ENCODE data around the gene KCTD20. TPM values are rescaled to one million over a fixed set of nuclear protein-coding genes. Genes with fewer than 3 reads are reported as not detected.
A peak's percentile ranks its signal among the peaks of the same experiment; 100 is the strongest.
"Not testable (repeated sequence)": the region's sequence is repeated elsewhere in the genome, so short reads cannot be mapped to it uniquely, and the experiment has no call there.

Gene KCTD20
- total and polyA plus RNA-seq, 2 donors, result 19.5 to 49.9 TPM

GRCh38 chr6:36436466-36436865 lies 6.3 kb upstream of the KCTD20 start:
- WGBS, result 95% methylated on average over 1 of the region's 1 CpG
- Histone ChIP-seq H3K4me3 (ENCODE audit: low read length in 2 of 2) (no peak overlapping the region), H3K4me1 (ENCODE audit: control insufficient read depth in 2 of 2, insufficient read depth in 2 of 2, low read length in 2 of 2) (peaks cover under 1 to 3% of the 10 kb centered on the region in 2 donors), H3K36me3 (ENCODE audit: control insufficient read depth in 2 of 2, insufficient read depth in 2 of 2, low read length in 1 of 2) (no peaks in the 10 kb centered on the region), H3K27ac (ENCODE audit: low read depth in 1 of 2, low read length in 1 of 2) (no peak overlapping the region), H3K9me3 (ENCODE audit: control insufficient read depth in 2 of 2, insufficient read depth in 1 of 2, low read length in 1 of 2) (no peaks in the 10 kb centered on the region), H3K27me3 (ENCODE audit: control insufficient read depth in 2 of 2, insufficient read depth in 1 of 2, low read length in 1 of 2) (no peaks in the 10 kb centered on the region)
- no peak for DNase-seq (ENCODE audit: low read depth in 6 of 9, low spot score in 9 of 9)

- peak; percentile 57 to 91 (median 77) for DNase-seq (ENCODE audit: low read depth in 6 of 9, low spot score in 9 of 9)
- Histone ChIP-seq H3K27ac (ENCODE audit: low read depth in 1 of 2, low read length in 1 of 2) (peak overlapping the region; percentile 38 to 80), H3K36me3 (ENCODE audit: control insufficient read depth in 2 of 2, insufficient read depth in 2 of 2, low read length in 1 of 2) (no peaks in the 10 kb centered on the region), H3K27me3 (ENCODE audit: control insufficient read depth in 2 of 2, insufficient read depth in 1 of 2, low read length in 1 of 2) (no peaks in the 10 kb centered on the region), H3K9me3 (ENCODE audit: control insufficient read depth in 2 of 2, insufficient read depth in 1 of 2, low read length in 1 of 2) (no peaks in the 10 kb centered on the region), H3K4me3 (ENCODE audit: low read length in 2 of 2) (no peak overlapping the region), H3K4me1 (ENCODE audit: control insufficient read depth in 2 of 2, insufficient read depth in 2 of 2, low read length in 2 of 2) (peaks cover 9 to 22% of the 10 kb centered on the region in 2 donors)
- 29% methylated on average over 8 of the region's 8 CpGs for WGBS
Observed at GRCh38 chr6:36441307-36441894, 1.4 kb upstream of the KCTD20 start.

GRCh38 chr6:36442103-36442670 lies 613 bp upstream of the KCTD20 start:
- Histone ChIP-seq H3K4me3 (ENCODE audit: low read length in 2 of 2) (peak overlapping the region; percentile 89 to 98), H3K36me3 (ENCODE audit: control insufficient read depth in 2 of 2, insufficient read depth in 2 of 2, low read length in 1 of 2) (no peaks in the 10 kb centered on the region), H3K27ac (ENCODE audit: low read depth in 1 of 2, low read length in 1 of 2) (peak overlapping the region; percentile 80 to 99), H3K27me3 (ENCODE audit: control insufficient read depth in 2 of 2, insufficient read depth in 1 of 2, low read length in 1 of 2) (no peaks in the 10 kb centered on the region), H3K9me3 (ENCODE audit: control insufficient read depth in 2 of 2, insufficient read depth in 1 of 2, low read length in 1 of 2) (no peaks in the 10 kb centered on the region), H3K4me1 (ENCODE audit: control insufficient read depth in 2 of 2, insufficient read depth in 2 of 2, low read length in 2 of 2) (peaks cover 9 to 22% of the 10 kb centered on the region in 2 donors)
- DNase-seq (ENCODE audit: low read depth in 6 of 9, low spot score in 9 of 9), result peak in 1 of 9 donors; percentile 7
- WGBS, result 56% methylated on average over 12 of the region's 12 CpGs

GRCh38 chr6:36443471-36444428 lies 950 bp downstream of the KCTD20 start:
- whole genome bisulfite sequencing, result 8% methylated on average over 18 of the region's 18 CpGs

GRCh38 chr6:36444470-36444869 lies 1.7 kb downstream of the KCTD20 start:
- DNase-seq (ENCODE audit: low read depth in 6 of 9, low spot score in 9 of 9), result no peak
- Histone ChIP-seq H3K36me3 (ENCODE audit: control insufficient read depth in 2 of 2, insufficient read depth in 2 of 2, low read length in 1 of 2) (peaks cover 4 to 7% of the 10 kb centered on the region in 2 donors), H3K4me1 (ENCODE audit: control insufficient read depth in 2 of 2, insufficient read depth in 2 of 2, low read length in 2 of 2) (peaks cover 9 to 22% of the 10 kb centered on the region in 2 donors), H3K9me3 (ENCODE audit: control insufficient read depth in 2 of 2, insufficient read depth in 1 of 2, low read length in 1 of 2) (peaks cover 2 to 3% of the 10 kb centered on the region in 2 donors), H3K4me3 (ENCODE audit: low read length in 2 of 2) (peak overlapping the region in 1 of 2 donors; percentile 89), H3K27me3 (ENCODE audit: control insufficient read depth in 2 of 2, insufficient read depth in 1 of 2, low read length in 1 of 2) (no peaks in the 10 kb centered on the region), H3K27ac (ENCODE audit: low read depth in 1 of 2, low read length in 1 of 2) (peak overlapping the region; percentile 13 to 93)
- WGBS, result 91% methylated on average over 3 of the region's 3 CpGs

More at GRCh38 chr6:36443471-36444428, 950 bp downstream of the KCTD20 start:
- peak in 6 of 9 donors; percentile 18 to 53 (median 32) for DNase-seq (ENCODE audit: low read depth in 6 of 9, low spot score in 9 of 9)
- H3K4me1 ChIP-seq (ENCODE audit: control insufficient read depth in 2 of 2, insufficient read depth in 2 of 2, low read length in 2 of 2), result peaks cover 9 to 22% of the 10 kb centered on the region in 2 donors
- H3K27ac ChIP-seq (ENCODE audit: low read depth in 1 of 2, low read length in 1 of 2), result peak overlapping the region; percentile 93 to 99
- H3K4me3 ChIP-seq (ENCODE audit: low read length in 2 of 2), result peak overlapping the region; percentile 89 to 98
- H3K36me3 ChIP-seq (ENCODE audit: control insufficient read depth in 2 of 2, insufficient read depth in 2 of 2, low read length in 1 of 2), result peaks cover 0 to 3% of the 10 kb centered on the region in 2 donors
- no peaks in the 10 kb centered on the region for H3K9me3 ChIP-seq (ENCODE audit: control insufficient read depth in 2 of 2, insufficient read depth in 1 of 2, low read length in 1 of 2)
- no peaks in the 10 kb centered on the region for H3K27me3 ChIP-seq (ENCODE audit: control insufficient read depth in 2 of 2, insufficient read depth in 1 of 2, low read length in 1 of 2)

- no peak for DNase-seq (ENCODE audit: low read depth in 6 of 9, low spot score in 9 of 9)
- H3K9me3 ChIP-seq (ENCODE audit: control insufficient read depth in 2 of 2, insufficient read depth in 1 of 2, low read length in 1 of 2), result peaks cover 2 to 3% of the 10 kb centered on the region in 2 donors
- H3K27me3 ChIP-seq (ENCODE audit: control insufficient read depth in 2 of 2, insufficient read depth in 1 of 2, low read length in 1 of 2), result no peaks in the 10 kb centered on the region
- no peak overlapping the region for H3K27ac ChIP-seq (ENCODE audit: low read depth in 1 of 2, low read length in 1 of 2)
- H3K4me1 ChIP-seq (ENCODE audit: control insufficient read depth in 2 of 2, insufficient read depth in 2 of 2, low read length in 2 of 2), result peaks cover 9 to 22% of the 10 kb centered on the region in 2 donors
- no peak overlapping the region for H3K4me3 ChIP-seq (ENCODE audit: low read length in 2 of 2)
- peaks cover 4 to 7% of the 10 kb centered on the region in 2 donors for H3K36me3 ChIP-seq (ENCODE audit: control insufficient read depth in 2 of 2, insufficient read depth in 2 of 2, low read length in 1 of 2)
Observed at GRCh38 chr6:36445621-36446020, 2.8 kb downstream of the KCTD20 start.

- H3K36me3 ChIP-seq (ENCODE audit: control insufficient read depth in 2 of 2, insufficient read depth in 2 of 2, low read length in 1 of 2), result peaks cover 4 to 16% of the 10 kb centered on the region in 2 donors
- not testable (repeated sequence) for H3K4me3 ChIP-seq (ENCODE audit: low read length in 2 of 2); H3K27me3 ChIP-seq (ENCODE audit: control insufficient read depth in 2 of 2, insufficient read depth in 1 of 2, low read length in 1 of 2); H3K9me3 ChIP-seq (ENCODE audit: control insufficient read depth in 2 of 2, insufficient read depth in 1 of 2, low read length in 1 of 2); H3K27ac ChIP-seq (ENCODE audit: low read depth in 1 of 2, low read length in 1 of 2); DNase-seq (ENCODE audit: low read depth in 6 of 9, low spot score in 9 of 9); H3K4me1 ChIP-seq (ENCODE audit: control insufficient read depth in 2 of 2, insufficient read depth in 2 of 2, low read length in 2 of 2)
- 97% methylated on average over 10 of the region's 10 CpGs for WGBS
Observed at GRCh38 chr6:36449173-36449572, 6.4 kb downstream of the KCTD20 start.

- DNase-seq (ENCODE audit: low read depth in 6 of 9, low spot score in 9 of 9); H3K4me1 ChIP-seq (ENCODE audit: control insufficient read depth in 2 of 2, insufficient read depth in 2 of 2, low read length in 2 of 2); H3K9me3 ChIP-seq (ENCODE audit: control insufficient read depth in 2 of 2, insufficient read depth in 1 of 2, low read length in 1 of 2); H3K27me3 ChIP-seq (ENCODE audit: control insufficient read depth in 2 of 2, insufficient read depth in 1 of 2, low read length in 1 of 2); H3K27ac ChIP-seq (ENCODE audit: low read depth in 1 of 2, low read length in 1 of 2); H3K4me3 ChIP-seq (ENCODE audit: low read length in 2 of 2): not testable (repeated sequence)
- peaks cover 12 to 24% of the 10 kb centered on the region in 2 donors for H3K36me3 ChIP-seq (ENCODE audit: control insufficient read depth in 2 of 2, insufficient read depth in 2 of 2, low read length in 1 of 2)
- WGBS, result 98% methylated on average over 8 of the region's 8 CpGs
Observed at GRCh38 chr6:36452897-36453296, 10.1 kb downstream of the KCTD20 start.

Data from thymus (tissue), 11 donors.